ENCODE measurements around the gene LRIG3. TPM values are rescaled to one million over a fixed set of nuclear protein-coding genes. Genes with fewer than 3 reads are reported as not detected.

LRIG3 gene
- total RNA-seq, 2 experiments from 2014 or later: not detected

- Mint-ChIP-seq H3K36me3 (no peaks in the 10 kb centered on the region), H3K4me3 (no peak overlapping the region), H3K4me1 (no peaks in the 10 kb centered on the region), H3K27me3 (no peaks in the 10 kb centered on the region), H3K9me3 (no peaks in the 10 kb centered on the region), H3K27ac (no peak overlapping the region)
- no peak for DNase-seq
These were observed 22.3 kb downstream of the LRIG3 start for GRCh38 chr12:58897969-58898368.

GRCh38 chr12:58896278-58896677 lies 24.0 kb downstream of the LRIG3 start:
- no peaks in the 10 kb centered on the region for H3K9me3 Mint-ChIP-seq
- H3K27me3 Mint-ChIP-seq: no peaks in the 10 kb centered on the region
- DNase-seq: no peak
- H3K4me3 Mint-ChIP-seq: no peak overlapping the region
- no peaks in the 10 kb centered on the region for H3K36me3 Mint-ChIP-seq
- H3K27ac Mint-ChIP-seq: no peak overlapping the region
- H3K4me1 Mint-ChIP-seq: no peaks in the 10 kb centered on the region

- no peaks in the 10 kb centered on the region for H3K36me3 Mint-ChIP-seq
- H3K9me3 Mint-ChIP-seq: no peaks in the 10 kb centered on the region
- H3K4me3 Mint-ChIP-seq: no peak overlapping the region
- H3K27ac Mint-ChIP-seq: peak overlapping the region; percentile 32
- no peaks in the 10 kb centered on the region for H3K4me1 Mint-ChIP-seq
- DNase-seq: no peak
- no peaks in the 10 kb centered on the region for H3K27me3 Mint-ChIP-seq
These were observed 25.3 kb downstream of the LRIG3 start for GRCh38 chr12:58895053-58895452.

GRCh38 chr12:58894040-58894439 lies 26.3 kb downstream of the LRIG3 start:
- Mint-ChIP-seq H3K9me3 (no peaks in the 10 kb centered on the region), H3K4me3 (no peak overlapping the region), H3K27ac (no peak overlapping the region), H3K27me3 (no peaks in the 10 kb centered on the region), H3K36me3 (no peaks in the 10 kb centered on the region), H3K4me1 (no peaks in the 10 kb centered on the region)
- no peak for DNase-seq

- Mint-ChIP-seq H3K27me3 (no peaks in the 10 kb centered on the region), H3K4me1 (no peaks in the 10 kb centered on the region), H3K9me3 (no peaks in the 10 kb centered on the region), H3K27ac (no peak overlapping the region), H3K36me3 (no peaks in the 10 kb centered on the region), H3K4me3 (no peak overlapping the region)
- no peak for DNase-seq
These were observed 26.8 kb downstream of the LRIG3 start for GRCh38 chr12:58893495-58893894.

GRCh38 chr12:58889557-58889956 lies 30.7 kb downstream of the LRIG3 start:
- Mint-ChIP-seq H3K27ac (no peak overlapping the region), H3K36me3 (no peaks in the 10 kb centered on the region), H3K4me3 (no peak overlapping the region), H3K9me3 (no peaks in the 10 kb centered on the region), H3K4me1 (no peaks in the 10 kb centered on the region), H3K27me3 (no peaks in the 10 kb centered on the region)
- DNase-seq: no peak

- no peak for DNase-seq
- H3K27ac Mint-ChIP-seq: no peak overlapping the region
- H3K4me3 Mint-ChIP-seq: no peak overlapping the region
- no peaks in the 10 kb centered on the region for H3K27me3 Mint-ChIP-seq
- no peaks in the 10 kb centered on the region for H3K4me1 Mint-ChIP-seq
- no peaks in the 10 kb centered on the region for H3K9me3 Mint-ChIP-seq
- no peaks in the 10 kb centered on the region for H3K36me3 Mint-ChIP-seq
These were observed 32.0 kb downstream of the LRIG3 start for GRCh38 chr12:58888131-58888783.

GRCh38 chr12:58887068-58887467 lies 33.2 kb downstream of the LRIG3 start:
- Mint-ChIP-seq H3K9me3 (no peaks in the 10 kb centered on the region), H3K4me3 (no peak overlapping the region), H3K27me3 (no peaks in the 10 kb centered on the region), H3K36me3 (no peaks in the 10 kb centered on the region), H3K4me1 (no peaks in the 10 kb centered on the region), H3K27ac (no peak overlapping the region)
- DNase-seq: no peak

GRCh38 chr12:58886474-58886873 lies 33.8 kb downstream of the LRIG3 start:
- no peak overlapping the region for H3K27ac Mint-ChIP-seq
- no peaks in the 10 kb centered on the region for H3K36me3 Mint-ChIP-seq
- no peaks in the 10 kb centered on the region for H3K27me3 Mint-ChIP-seq
- H3K4me3 Mint-ChIP-seq: no peak overlapping the region
- no peak for DNase-seq
- no peaks in the 10 kb centered on the region for H3K9me3 Mint-ChIP-seq
- H3K4me1 Mint-ChIP-seq: no peaks in the 10 kb centered on the region

GRCh38 chr12:58884916-58885315 lies 35.4 kb downstream of the LRIG3 start:
- H3K4me1 Mint-ChIP-seq: no peaks in the 10 kb centered on the region
- DNase-seq: no peak
- H3K27me3 Mint-ChIP-seq: no peaks in the 10 kb centered on the region
- no peak overlapping the region for H3K4me3 Mint-ChIP-seq
- H3K36me3 Mint-ChIP-seq: no peaks in the 10 kb centered on the region
- no peaks in the 10 kb centered on the region for H3K9me3 Mint-ChIP-seq
- H3K27ac Mint-ChIP-seq: no peak overlapping the region

- no peak for DNase-seq
- Mint-ChIP-seq H3K36me3 (no peaks in the 10 kb centered on the region), H3K27ac (no peak overlapping the region), H3K9me3 (no peaks in the 10 kb centered on the region), H3K4me3 (no peak overlapping the region), H3K4me1 (no peaks in the 10 kb centered on the region), H3K27me3 (no peaks in the 10 kb centered on the region)
These were observed 36.5 kb downstream of the LRIG3 start for GRCh38 chr12:58883576-58884334.

- DNase-seq: no peak
- no peaks in the 10 kb centered on the region for H3K27me3 Mint-ChIP-seq
- H3K4me3 Mint-ChIP-seq: no peak overlapping the region
- H3K9me3 Mint-ChIP-seq: no peaks in the 10 kb centered on the region
- no peaks in the 10 kb centered on the region for H3K4me1 Mint-ChIP-seq
- no peaks in the 10 kb centered on the region for H3K36me3 Mint-ChIP-seq
- no peak overlapping the region for H3K27ac Mint-ChIP-seq
These were observed 37.5 kb downstream of the LRIG3 start for GRCh38 chr12:58882826-58883225.

- Mint-ChIP-seq H3K27ac (no peak overlapping the region), H3K9me3 (no peaks in the 10 kb centered on the region), H3K4me3 (no peak overlapping the region), H3K27me3 (no peaks in the 10 kb centered on the region), H3K36me3 (no peaks in the 10 kb centered on the region), H3K4me1 (no peaks in the 10 kb centered on the region)
- no peak for DNase-seq
These were observed 38.5 kb downstream of the LRIG3 start for GRCh38 chr12:58881816-58882215.

GRCh38 chr12:58880639-58881038 lies 39.7 kb downstream of the LRIG3 start:
- H3K27me3 Mint-ChIP-seq: no peaks in the 10 kb centered on the region
- H3K27ac Mint-ChIP-seq: no peak overlapping the region
- no peaks in the 10 kb centered on the region for H3K9me3 Mint-ChIP-seq
- no peak for DNase-seq
- H3K4me1 Mint-ChIP-seq: no peaks in the 10 kb centered on the region
- no peak overlapping the region for H3K4me3 Mint-ChIP-seq
- H3K36me3 Mint-ChIP-seq: no peaks in the 10 kb centered on the region

- Mint-ChIP-seq H3K9me3 (no peaks in the 10 kb centered on the region), H3K4me3 (no peak overlapping the region), H3K27me3 (no peaks in the 10 kb centered on the region), H3K36me3 (no peaks in the 10 kb centered on the region), H3K27ac (no peak overlapping the region), H3K4me1 (no peaks in the 10 kb centered on the region)
- DNase-seq: no peak
These were observed 43.0 kb downstream of the LRIG3 start for GRCh38 chr12:58877243-58877743.

- Mint-ChIP-seq H3K9me3 (no peaks in the 10 kb centered on the region), H3K27me3 (no peaks in the 10 kb centered on the region), H3K4me3 (no peak overlapping the region), H3K4me1 (no peaks in the 10 kb centered on the region), H3K27ac (no peak overlapping the region), H3K36me3 (no peaks in the 10 kb centered on the region)
- no peak for DNase-seq
These were observed 46.8 kb downstream of the LRIG3 start for GRCh38 chr12:58873496-58873895.

Data from activated naive CD8-positive, alpha-beta T cell treated with anti-CD3 and anti-CD28 coated beads for 36 hours (primary cell).